Measurements from ENCODE around the gene LURAP1L. TPM values are rescaled to one million over a fixed set of nuclear protein-coding genes. Genes with fewer than 3 reads are reported as not detected.

The LURAP1L gene
- total RNA-seq, 4 donors from 2014 or later, result 9.6 to 26.0 (median 12.6) TPM

GRCh38 chr9:12735665-12736064, 39.2 kb upstream of the LURAP1L start:
- Histone ChIP-seq H3K4me1 (no peaks in the 10 kb centered on the region), H3K27ac (no peak overlapping the region), H3K9me3 (no peaks in the 10 kb centered on the region), H3K36me3 (no peaks in the 10 kb centered on the region), H3K27me3 (no peaks in the 10 kb centered on the region), H3K4me3 (no peak overlapping the region)
- TF ChIP-seq EP300 (IDR thresholded peaks at IDR 0.05) (no peak), POLR2AphosphoS5 (IDR thresholded peaks at IDR 0.05) (no peak), POLR2A (IDR thresholded peaks at IDR 0.05) (no peak), CTCF (IDR thresholded peaks at IDR 0.05) (no peak)
- DNase-seq (ENCODE audit: low spot score in 2 of 2), result no peak
- 37% methylated on average over 3 of the region's 3 CpGs for WGBS

- no peak for DNase-seq (ENCODE audit: low spot score in 2 of 2)
- Histone ChIP-seq H3K27ac (no peak overlapping the region), H3K4me1 (no peaks in the 10 kb centered on the region), H3K4me3 (no peak overlapping the region), H3K27me3 (no peaks in the 10 kb centered on the region), H3K9me3 (no peaks in the 10 kb centered on the region), H3K36me3 (no peaks in the 10 kb centered on the region)
- TF ChIP-seq POLR2A (IDR thresholded peaks at IDR 0.05) (no peak), CTCF (IDR thresholded peaks at IDR 0.05) (no peak), EP300 (IDR thresholded peaks at IDR 0.05) (no peak), POLR2AphosphoS5 (IDR thresholded peaks at IDR 0.05) (no peak)
- 0% methylated on average over 1 of the region's 1 CpG for WGBS
These were observed 36.9 kb upstream of the LURAP1L start for GRCh38 chr9:12737871-12738270.

- Histone ChIP-seq H3K9me3 (no peaks in the 10 kb centered on the region), H3K27ac (no peak overlapping the region), H3K4me1 (no peaks in the 10 kb centered on the region), H3K4me3 (no peak overlapping the region), H3K36me3 (no peaks in the 10 kb centered on the region), H3K27me3 (no peaks in the 10 kb centered on the region)
- TF ChIP-seq EP300 (IDR thresholded peaks at IDR 0.05) (no peak), CTCF (IDR thresholded peaks at IDR 0.05) (no peak), POLR2A (IDR thresholded peaks at IDR 0.05) (no peak), POLR2AphosphoS5 (IDR thresholded peaks at IDR 0.05) (no peak)
- DNase-seq (ENCODE audit: low spot score in 2 of 2), result no peak
These were observed 35.7 kb upstream of the LURAP1L start for GRCh38 chr9:12739014-12739652.

- Histone ChIP-seq H3K27me3 (no peaks in the 10 kb centered on the region), H3K27ac (no peak overlapping the region), H3K36me3 (no peaks in the 10 kb centered on the region), H3K4me3 (no peak overlapping the region), H3K9me3 (no peaks in the 10 kb centered on the region), H3K4me1 (no peaks in the 10 kb centered on the region)
- TF ChIP-seq EP300 (IDR thresholded peaks at IDR 0.05), result no peak
- TF ChIP-seq POLR2A (IDR thresholded peaks at IDR 0.05), result no peak
- TF ChIP-seq POLR2AphosphoS5 (IDR thresholded peaks at IDR 0.05), result no peak
- TF ChIP-seq CTCF (IDR thresholded peaks at IDR 0.05), result no peak
- WGBS, result 44% methylated on average over 2 of the region's 2 CpGs
- DNase-seq (ENCODE audit: low spot score in 2 of 2), result no peak
These were observed 34.0 kb upstream of the LURAP1L start for GRCh38 chr9:12740845-12741244.

GRCh38 chr9:12748016-12748415, 26.8 kb upstream of the LURAP1L start:
- H3K4me3 ChIP-seq, result no peak overlapping the region
- no peaks in the 10 kb centered on the region for H3K4me1 ChIP-seq
- H3K27ac ChIP-seq, result no peak overlapping the region
- no peaks in the 10 kb centered on the region for H3K27me3 ChIP-seq
- TF ChIP-seq POLR2A (IDR thresholded peaks at IDR 0.05) (no peak), POLR2AphosphoS5 (IDR thresholded peaks at IDR 0.05) (no peak), EP300 (IDR thresholded peaks at IDR 0.05) (no peak), CTCF (IDR thresholded peaks at IDR 0.05) (no peak)
- H3K9me3 ChIP-seq, result no peaks in the 10 kb centered on the region
- no peak for DNase-seq (ENCODE audit: low spot score in 2 of 2)
- H3K36me3 ChIP-seq, result no peaks in the 10 kb centered on the region
- WGBS, result 72% methylated on average over 1 of the region's 1 CpG

Data from suprapubic skin (tissue), 4 donors.